ENCODE data around the gene ATP1B2.

- TF ChIP-seq, protein P1, sequence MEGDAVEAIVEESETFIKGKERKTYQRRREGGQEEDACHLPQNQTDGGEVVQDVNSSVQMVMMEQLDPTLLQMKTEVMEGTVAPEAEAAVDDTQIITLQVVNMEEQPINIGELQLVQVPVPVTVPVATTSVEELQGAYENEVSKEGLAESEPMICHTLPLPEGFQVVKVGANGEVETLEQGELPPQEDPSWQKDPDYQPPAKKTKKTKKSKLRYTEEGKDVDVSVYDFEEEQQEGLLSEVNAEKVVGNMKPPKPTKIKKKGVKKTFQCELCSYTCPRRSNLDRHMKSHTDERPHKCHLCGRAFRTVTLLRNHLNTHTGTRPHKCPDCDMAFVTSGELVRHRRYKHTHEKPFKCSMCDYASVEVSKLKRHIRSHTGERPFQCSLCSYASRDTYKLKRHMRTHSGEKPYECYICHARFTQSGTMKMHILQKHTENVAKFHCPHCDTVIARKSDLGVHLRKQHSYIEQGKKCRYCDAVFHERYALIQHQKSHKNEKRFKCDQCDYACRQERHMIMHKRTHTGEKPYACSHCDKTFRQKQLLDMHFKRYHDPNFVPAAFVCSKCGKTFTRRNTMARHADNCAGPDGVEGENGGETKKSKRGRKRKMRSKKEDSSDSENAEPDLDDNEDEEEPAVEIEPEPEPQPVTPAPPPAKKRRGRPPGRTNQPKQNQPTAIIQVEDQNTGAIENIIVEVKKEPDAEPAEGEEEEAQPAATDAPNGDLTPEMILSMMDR (IDR thresholded peaks at IDR 0.05; ENCODE audit: low read depth, low read length, poor library complexity, severe bottlenecking) = no peak
- no peak for TF ChIP-seq EZH2phosphoT487 (IDR thresholded peaks at IDR 0.05; ENCODE audit: borderline replicate concordance, low read length)
Observed at GRCh38 chr17:7650509-7651096, at the start of gene ATP1B2.
